ENCODE data around the gene ZNF155. TPM values are rescaled to one million over a fixed set of nuclear protein-coding genes. Genes with fewer than 3 reads are reported as not detected.

The ZNF155 gene
- total RNA-seq, result 1 to 10 TPM; 4.8 to 5.0 TPM

GRCh38 chr19:43983912-43984686, at the start of gene ZNF155:
Gene ZNF155 (plus strand): TSS chr19:43984188. CDS start chr19:43988544, 4,356 bp downstream.

GRCh38 chr19:43934985-43935708, 48.8 kb upstream of the ZNF155 start, which contains the start of gene ZNF45:
Gene ZNF45 (minus strand): TSS chr19:43935282. CDS start chr19:43922185, 13,097 bp downstream.

GRCh38 chr19:43950834-43951645, 32.9 kb upstream of the ZNF155 start, which contains the start of gene ZNF221:
Gene ZNF221 (plus strand): TSS chr19:43951228. CDS start chr19:43962727, 11,499 bp downstream.

GRCh38 chr19:44002566-44003460, 18.8 kb downstream of the ZNF155 start, which contains the start of gene ZNF230:
Gene ZNF230 (plus strand): TSS chr19:44002957. CDS start chr19:44007079, 4,122 bp downstream.

GRCh38 chr19:44025217-44025936, 41.4 kb downstream of the ZNF155 start, which contains the start of gene ZNF222:
Gene ZNF222 (plus strand): TSS chr19:44025379. CDS start chr19:44025437, 58 bp downstream.

Small RNAs within 50 kb of the gene (small RNA-seq; reads per million reads assigned to genes)
- 0 reads per million in 2 donors for gene AC006213.5

Other genes starting within 250 kb of the ZNF155 start
- 1 to 10 TPM; 8.9 to 9.0 TPM for gene SMG9, start 229.2 kb upstream of the ZNF155 start, total RNA-seq
- 1 to 10 TPM in 1 of 2 donors, under 1 TPM in 1; 0.34 to 5.0 TPM for gene KCNN4, start 203.2 kb upstream of the ZNF155 start, total RNA-seq
- gene LYPD5, start 181.7 kb upstream of the ZNF155 start, total RNA-seq, result 1 to 10 TPM; 1.0 to 3.0 TPM
- gene ZNF283, start 156.9 kb upstream of the ZNF155 start, total RNA-seq, result 1 to 10 TPM; 6.5 to 9.3 TPM
- 1 to 10 TPM; 1.3 to 1.4 TPM for gene ZNF404, start 100.2 kb upstream of the ZNF155 start, total RNA-seq
- 10 to 100 TPM; 16.9 to 23.3 TPM for gene ZNF45, start 48.9 kb upstream of the ZNF155 start, total RNA-seq
- gene ZNF221, start 33.0 kb upstream of the ZNF155 start, total RNA-seq, result 1 to 10 TPM; 7.9 to 8.0 TPM
- 1 to 10 TPM; 3.4 to 4.7 TPM for gene ZNF230, start 18.8 kb downstream of the ZNF155 start, total RNA-seq
- gene ZNF222, start 41.2 kb downstream of the ZNF155 start, total RNA-seq, result 1 to 10 TPM; 5.3 to 7.2 TPM
- 1 to 10 TPM; 3.0 to 5.2 TPM for gene ZNF223, start 67.8 kb downstream of the ZNF155 start, total RNA-seq
- gene ZNF284, start 88.0 kb downstream of the ZNF155 start, total RNA-seq, result 1 to 10 TPM; 3.8 to 5.3 TPM
- 10 to 100 TPM; 23.0 to 28.9 TPM for gene ZNF224, start 110.2 kb downstream of the ZNF155 start, total RNA-seq
- gene ZNF225, start 129.2 kb downstream of the ZNF155 start, total RNA-seq, result 1 to 10 TPM; 3.3 to 4.8 TPM
- gene ZNF234, start 157.4 kb downstream of the ZNF155 start, total RNA-seq, result 10 to 100 TPM; 10.7 to 12.0 TPM
- 10 to 100 TPM; 12.7 to 14.1 TPM for gene ZNF226, start 180.9 kb downstream of the ZNF155 start, total RNA-seq
- gene ZNF227, start 228.3 kb downstream of the ZNF155 start, total RNA-seq, result 10 to 100 TPM; 14.5 to 16.3 TPM